ENCODE results near the gene CNNM1. TPM values are rescaled to one million over a fixed set of nuclear protein-coding genes. Genes with fewer than 3 reads are reported as not detected.

CNNM1 gene
- total and polyA plus RNA-seq, 2 donors (not counting 3 experiments of a cell fraction or from before 2014, with no cell fraction given): not detected

- H3K27me3 ChIP-seq (ENCODE audit: control insufficient read depth in 2 of 2, insufficient read depth in 2 of 2, low read length in 2 of 2): peaks cover 13 to 18% of the 10 kb centered on the region in 2 experiments
- TF ChIP-seq FOS (IDR thresholded peaks at IDR 0.05; ENCODE audit: borderline replicate concordance, insufficient read depth, low read length): no peak
- TF ChIP-seq MYC (IDR thresholded peaks at IDR 0.05; ENCODE audit: low read depth, low read length): no peak
- TF ChIP-seq POLR2AphosphoS5 (IDR thresholded peaks at IDR 0.05; ENCODE audit: insufficient read depth, low read depth, low read length): no peak
- no peak for TF ChIP-seq MAX (IDR thresholded peaks at IDR 0.05; ENCODE audit: insufficient read depth, insufficient read length)
- no peak for TF ChIP-seq CTCF (IDR thresholded peaks at IDR 0.05; ENCODE audit: extremely low read depth in 1 of 2, insufficient read depth in 1 of 2, low read depth in 1 of 2, low read length in 2 of 2)
- TF ChIP-seq EZH2 (IDR thresholded peaks at IDR 0.05; ENCODE audit: borderline replicate concordance, low read depth, low read length, severe bottlenecking): no peak
- TF ChIP-seq POLR2A (IDR thresholded peaks at IDR 0.05; ENCODE audit: low read depth, low read length): no peak
- no peak for TF ChIP-seq GATA2 (IDR thresholded peaks at IDR 0.05; ENCODE audit: insufficient read depth, insufficient read length, low read depth, low read length)
- TF ChIP-seq JUN (IDR thresholded peaks at IDR 0.05; ENCODE audit: borderline replicate concordance, insufficient read depth, insufficient read length, low read depth): no peak
- POLR2A ChIA-PET: no interaction called here
- no peak for FAIRE-seq
- H3K9ac ChIP-seq (replicated peaks; ENCODE audit: extremely low read depth, insufficient read depth, low read length): no peak overlapping the region
- no peak for DNase-seq (ENCODE audit: low read depth, low spot score)
- no peaks in the 10 kb centered on the region for H3K9me3 ChIP-seq (replicated peaks; ENCODE audit: control insufficient read depth, insufficient read depth, low read length)
- BruUV-seq (replicated peaks): no TSS peak
- H3K4me1 ChIP-seq (ENCODE audit: control insufficient read depth, extremely low read depth, insufficient read depth, low read length): no peaks in the 10 kb centered on the region
- intact Hi-C loops (cut with micrococcal nuclease) (no loop called here), dilution Hi-C loops (cut with MboI; ENCODE audit: extremely low pct_ligation_motif_present, low sequenced_read_pairs) (no loop called here)
- H3K79me2 ChIP-seq (ENCODE audit: control insufficient read depth, insufficient read depth, low read length): no peaks in the 10 kb centered on the region
- H3K27ac ChIP-seq (ENCODE audit: insufficient read depth, low read depth, low read length): no peak overlapping the region
- H2AFZ ChIP-seq (ENCODE audit: low read depth, low read length): no peak overlapping the region
- no peak overlapping the region for H3K4me2 ChIP-seq (ENCODE audit: insufficient read depth, low read length)
- no peaks in the 10 kb centered on the region for H4K20me1 ChIP-seq (replicated peaks; ENCODE audit: control insufficient read depth, extremely low read depth, insufficient read depth, low read length)
- no peaks in the 10 kb centered on the region for H3K9me1 ChIP-seq (replicated peaks; ENCODE audit: control insufficient read depth, extremely low read depth, insufficient read depth, low read length)
- CTCF ChIA-PET: interaction anchor here (0.6 to 0.8 kb wide), 2 partner anchors 43 to 858 kb away, joined by 3 to 4 read pairs; no protein-coding TSS in a partner anchor
- H3K36me3 ChIP-seq (ENCODE audit: control insufficient read depth in 2 of 2, extremely low read depth in 1 of 2, insufficient read depth in 2 of 2, low read length in 2 of 2): no peaks in the 10 kb centered on the region
- no peak overlapping the region for H3K4me3 ChIP-seq (replicated peaks in 1 of 3; ENCODE audit: insufficient read depth in 1 of 3, low read depth in 1 of 3, low read length in 3 of 3)
These were observed 3.9 kb upstream of the CNNM1 start for GRCh38 chr10:99325281-99325680.

All from endothelial cell of umbilical vein (primary cell).